Heart left ventricle (tissue), 13 donors: Measurements from ENCODE around the gene TXNDC16.

Experiments used
- CTCF ChIP-seq, 12 donors: fragments of 200-600 bp; sonication (generic) in 4 of 12; IDR thresholded peaks; one replicate each; pipeline versions ENCODE4 v1.5.0 to v1.8.0; 2018 to 2022; ENCODE audit warnings: antibody characterized with exemption in 12 of 12, mild to moderate bottlenecking in 5 of 12
- POLR2A ChIP-seq, 2 donors: fragments of 450-650 bp; IDR thresholded peaks; one replicate each; pipeline ENCODE4 v1.6.1; 2017; ENCODE audit warnings: antibody characterized with exemption in 2 of 2, mild to moderate bottlenecking in 2 of 2, moderate library complexity in 2 of 2
- donor health status: ischemic (EF 13 %, LVEDD 7.1; RV severe dilation, severe dysfunction).
- donor health status: DM: no; HTN: yes; CAD: no.
- donor health status: DM: no; HTN: no; CAD: no.
- donor health status: ischemic (EF 25% LVEDD 6.9; RV normal size, moderate dysfunction).
- donor health status: ischemic (EF 25% LVEDD 5.7; RV mildly dilated, moderate dysfunction).
- donor health status: ischemic (EF 35%, LVEDD 5.7; RV mildly dilated, moderate dysfunction).
- donor health status: nonischemic (EF 11% LVEDD 7.7; RV severe dilation, severe dysfunction).
- donor health status: DM: yes; HTN: yes; CAD: no.
- donor health status: PGD.
- donor health status: ischemic (EF 29% LVEDD 5.4; RV normal size, mild dysfunction).
- donor health status: nonischemic (EF 23%, LVEDD 6.1; RV moderate dilation, normal function).

- no peak for TF ChIP-seq CTCF (IDR thresholded peaks at IDR 0.05)
- no peak for TF ChIP-seq POLR2A (IDR thresholded peaks at IDR 0.05)
These were observed 70.4 kb downstream of the TXNDC16 start for GRCh38 chr14:52481864-52482263.
